ENCODE data around the gene POLR3K. TPM values are rescaled to one million over a fixed set of nuclear protein-coding genes. Genes with fewer than 3 reads are reported as not detected.

Gene POLR3K
- total RNA-seq, 1 donor from 2014 or later, result 9.2 TPM

GRCh38 chr16:74051-74746 is 20.8 kb upstream of the POLR3K start:
- H3K4me2 ChIP-seq, result no peak overlapping the region
- H3F3A ChIP-seq (ENCODE audit: low read depth), result peaks cover 38% of the 10 kb centered on the region
- no peak for TF ChIP-seq EZH2 (IDR thresholded peaks at IDR 0.05)
- TF ChIP-seq CTCF (IDR thresholded peaks at IDR 0.05), result no peak
- TF ChIP-seq EZH2phosphoT487 (IDR thresholded peaks at IDR 0.05), result no peak
- H3K27ac ChIP-seq, result no peak overlapping the region
- no peak for DNase-seq (ENCODE audit: low spot score)
- Mint-ChIP-seq H3K27me3 (ENCODE audit: insufficient read depth, low read depth) (peaks cover 13% of the 10 kb centered on the region), H3K4me3 (peak overlapping the region; percentile 88), H3K9me3 (no peaks in the 10 kb centered on the region), H3K4me1 (peaks cover 62% of the 10 kb centered on the region), H3K27ac (peak overlapping the region; percentile 87), H3K36me3 (no peaks in the 10 kb centered on the region)
- no peak overlapping the region for H3K9ac ChIP-seq
- H3K36me3 ChIP-seq, result no peaks in the 10 kb centered on the region
- no peaks in the 10 kb centered on the region for H3K79me2 ChIP-seq (ENCODE audit: low read depth)
- peaks cover 17% of the 10 kb centered on the region for H4K20me1 ChIP-seq (ENCODE audit: low read depth)
- H3K4me1 ChIP-seq, result peaks cover 45% of the 10 kb centered on the region
- no peaks in the 10 kb centered on the region for H3K9me3 ChIP-seq (ENCODE audit: low read depth)
- H2AFZ ChIP-seq (replicated peaks), result no peak overlapping the region
- peaks cover 14% of the 10 kb centered on the region for H3K27me3 ChIP-seq
- no peak overlapping the region for H3K4me3 ChIP-seq

- Mint-ChIP-seq H3K27me3 (ENCODE audit: insufficient read depth, low read depth) (peaks cover 13% of the 10 kb centered on the region), H3K4me3 (peak within 1 kb of the TSS; percentile 91), H3K27ac (peak within 1 kb of the TSS; percentile 72), H3K36me3 (no peaks in the 10 kb centered on the region), H3K4me1 (peaks cover 63% of the 10 kb centered on the region), H3K9me3 (no peaks in the 10 kb centered on the region)
- H3K27me3 ChIP-seq, result peaks cover 5% of the 10 kb centered on the region
- H4K20me1 ChIP-seq (ENCODE audit: low read depth), result peaks cover 17% of the 10 kb centered on the region
- no peak within 1 kb of the TSS for H3K27ac ChIP-seq
- no peaks in the 10 kb centered on the region for H3K79me2 ChIP-seq (ENCODE audit: low read depth)
- no peak for TF ChIP-seq CTCF (IDR thresholded peaks at IDR 0.05)
- TF ChIP-seq EZH2phosphoT487 (IDR thresholded peaks at IDR 0.05), result no peak
- no peak for TF ChIP-seq EZH2 (IDR thresholded peaks at IDR 0.05)
- H3K36me3 ChIP-seq, result no peaks in the 10 kb centered on the region
- peak within 1 kb of the TSS; percentile 82 for H3K4me2 ChIP-seq
- H2AFZ ChIP-seq (replicated peaks), result no peak within 1 kb of the TSS
- peaks cover 38% of the 10 kb centered on the region for H3F3A ChIP-seq (ENCODE audit: low read depth)
- H3K9ac ChIP-seq, result no peak within 1 kb of the TSS
- peak; percentile 90 for DNase-seq (ENCODE audit: low spot score)
- peak within 1 kb of the TSS; percentile 60 for H3K4me3 ChIP-seq
- no peaks in the 10 kb centered on the region for H3K9me3 ChIP-seq (ENCODE audit: low read depth)
- H3K4me1 ChIP-seq, result peaks cover 53% of the 10 kb centered on the region
These were observed 19.4 kb upstream of the POLR3K start, which contains the start of gene RHBDF1 for GRCh38 chr16:72561-73548. Gene RHBDF1 (minus strand): TSS chr16:72631. CDS start chr16:65015, 7,616 bp downstream.

- Mint-ChIP-seq H3K9me3 (no peaks in the 10 kb centered on the region), H3K4me3 (peak overlapping the region; percentile 91), H3K27me3 (ENCODE audit: insufficient read depth, low read depth) (peaks cover 13% of the 10 kb centered on the region), H3K36me3 (no peaks in the 10 kb centered on the region), H3K4me1 (peaks cover 60% of the 10 kb centered on the region), H3K27ac (no peak overlapping the region)
- peak; percentile 79 for DNase-seq (ENCODE audit: low spot score)
- H3K9ac ChIP-seq, result no peak overlapping the region
- peaks cover 5% of the 10 kb centered on the region for H3K27me3 ChIP-seq
- H3F3A ChIP-seq (ENCODE audit: low read depth), result peaks cover 29% of the 10 kb centered on the region
- H3K36me3 ChIP-seq, result no peaks in the 10 kb centered on the region
- H3K27ac ChIP-seq, result no peak overlapping the region
- peak overlapping the region; percentile 60 for H3K4me3 ChIP-seq
- no peak for TF ChIP-seq EZH2phosphoT487 (IDR thresholded peaks at IDR 0.05)
- TF ChIP-seq CTCF (IDR thresholded peaks at IDR 0.05), result no peak
- no peak for TF ChIP-seq EZH2 (IDR thresholded peaks at IDR 0.05)
- no peak overlapping the region for H2AFZ ChIP-seq (replicated peaks)
- no peaks in the 10 kb centered on the region for H3K9me3 ChIP-seq (ENCODE audit: low read depth)
- H3K4me1 ChIP-seq, result peaks cover 45% of the 10 kb centered on the region
- H3K4me2 ChIP-seq, result peak overlapping the region; percentile 82
- H4K20me1 ChIP-seq (ENCODE audit: low read depth), result peaks cover 17% of the 10 kb centered on the region
- no peaks in the 10 kb centered on the region for H3K79me2 ChIP-seq (ENCODE audit: low read depth)
These were observed 18.4 kb upstream of the POLR3K start for GRCh38 chr16:71540-72401.

Measured in neural progenitor cell (in vitro differentiated cells).